ENCODE measurements around the gene HAND1. TPM values are rescaled to one million over a fixed set of nuclear protein-coding genes. Genes with fewer than 3 reads are reported as not detected.
A peak's percentile ranks its signal among the peaks of the same experiment; 100 is the strongest.

HAND1 gene
- total and polyA plus RNA-seq, 9 of the 15 experiments (the other 6 are each of a cell fraction or from before 2014, with no cell fraction given): not detected

DNA sequence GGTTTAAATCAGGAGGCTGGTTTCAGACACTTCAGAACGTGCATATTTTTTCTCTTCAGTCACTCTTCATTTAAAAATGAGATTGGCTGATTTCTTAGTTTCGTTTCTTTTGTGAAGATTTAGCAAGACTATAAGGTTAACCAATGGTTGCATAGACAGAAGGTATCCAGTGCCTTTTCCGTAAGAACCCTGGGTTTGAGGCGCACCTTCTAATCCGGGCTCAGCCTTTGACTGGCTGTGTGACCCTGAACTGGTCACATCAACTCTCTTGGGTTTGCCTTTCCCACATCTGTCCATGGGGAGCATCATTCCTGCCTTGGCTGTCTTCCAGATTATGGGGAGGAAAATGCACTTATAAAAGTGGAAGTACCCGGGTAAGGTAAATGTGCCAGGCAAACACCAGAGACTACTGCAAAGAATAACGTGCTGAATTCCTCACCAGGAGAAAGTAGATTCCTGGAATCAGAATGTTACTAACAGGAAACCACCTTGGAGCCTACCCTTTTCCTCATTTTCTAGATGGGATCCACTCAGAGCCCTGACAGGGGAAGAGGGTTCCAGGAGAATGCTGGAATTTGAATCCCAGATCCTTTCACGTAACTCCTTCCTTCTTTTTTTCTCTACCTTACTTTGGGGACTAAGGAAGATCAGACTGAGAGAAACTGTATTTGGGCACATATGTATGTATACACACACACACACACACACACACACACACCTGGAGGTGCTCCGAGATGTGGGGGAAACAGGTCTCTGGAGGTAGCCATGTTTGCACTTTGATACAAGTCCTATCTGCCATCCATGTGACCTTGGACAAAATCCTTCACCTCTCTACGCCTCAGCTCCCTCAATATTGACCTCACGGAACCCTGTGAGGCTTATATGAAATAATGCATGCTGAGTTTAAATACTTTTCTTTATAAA, 6.8 kb downstream of the HAND1 start:
- CTCF ChIA-PET (ENCODE audit: low intra/inter-chr PET ratio): no interaction called here
- Histone ChIP-seq H2AFZ (ENCODE audit: low read depth, low read length) (no peak overlapping the region), H3K79me2 (ENCODE audit: control insufficient read depth, insufficient read depth, low read length) (no peaks in the 10 kb centered on the region), H3K9me3 (replicated peaks; ENCODE audit: control insufficient read depth, insufficient read depth, low read depth, low read length) (no peaks in the 10 kb centered on the region), H3K36me3 (ENCODE audit: control insufficient read depth, insufficient read depth, low read length) (no peaks in the 10 kb centered on the region), H3K4me1 (replicated peaks in 1 of 2; ENCODE audit: control insufficient read depth in 2 of 2, insufficient read depth in 2 of 2, low read length in 2 of 2) (peaks cover 0 to 7% of the 10 kb centered on the region in 2 experiments; a peak in 1 of 5 replicates), H3K9ac (ENCODE audit: insufficient read depth in 1 of 2, low read depth in 2 of 2, low read length in 2 of 2) (no peak overlapping the region), H3K27ac (ENCODE audit: extremely low read depth, low read depth, low read length) (no peak overlapping the region), H3K4me3 (no peak overlapping the region), H3K27me3 (ENCODE audit: control insufficient read depth in 2 of 2, insufficient read depth in 2 of 2, low read length in 2 of 2) (peaks cover 40 to 51% of the 10 kb centered on the region in 2 experiments), H3K4me2 (ENCODE audit: insufficient read depth, low read length) (no peak overlapping the region), H4K20me1 (replicated peaks; ENCODE audit: control insufficient read depth, insufficient read depth, low read length) (peaks cover 2% of the 10 kb centered on the region; the same call in 1 of the 2 replicates), H3K9me1 (ENCODE audit: control insufficient read depth, insufficient read depth, low read length) (no peaks in the 10 kb centered on the region)
- WGBS (ENCODE audit: insufficient coverage, low coverage, missing lambda C conversion rate): under 1% methylated on average over 10 of the region's 11 CpGs
- ATAC-seq (no peak), DNase-seq (ENCODE audit: extremely low read depth in 1 of 4, low spot score in 3 of 4) (no peak), FAIRE-seq (no peak)
- TF ChIP-seq ZNF75A (CRISPR knock-in tag; IDR thresholded peaks at IDR 0.05) (no peak), RCOR1 (IDR thresholded peaks at IDR 0.05; ENCODE audit: borderline replicate concordance in 1 of 2, low read depth in 2 of 2, low read length in 2 of 2) (no peak), NFIC (IDR thresholded peaks at IDR 0.05) (0 out of 2 replicates have a peak, but pooled peaks have one; percentile 11), PHF21A (IDR thresholded peaks at IDR 0.05; ENCODE audit: borderline replicate concordance, low read depth) (no peak), HCFC1 (IDR thresholded peaks at IDR 0.05; ENCODE audit: low read depth, low read length) (no peak), SUPT5H (IDR thresholded peaks at IDR 0.05) (no peak)
- intact Hi-C loops (cut with micrococcal nuclease) (no loop called here), in situ Hi-C loops (cut with MboI) (no loop called here)
- POLR2A ChIA-PET: interaction anchor here (0.6 to 1.0 kb wide), 2 partner anchors 144 to 505 kb away, joined by 3 read pairs; no protein-coding TSS in a partner anchor
- no TSS peak for BruUV-seq (replicated peaks)
